Activated T-helper 2 cell treated with anti-CD3 and anti-CD28 coated beads, Interferon-gamma antibody, Interleukin-2, Interleukin-4, amounts not matched to agents 10 μg/mL and 5 μg/mL and 100 μg/mL, durations not matched to agents 14 hours and 24 hours and 36 hours (primary cell): ENCODE data around the gene CHD1. TPM values are rescaled to one million over a fixed set of nuclear protein-coding genes. Genes with fewer than 3 reads are reported as not detected.
A peak's percentile ranks its signal among the peaks of the same experiment; 100 is the strongest.

Experiments used
- DNase-seq: peaks from one replicate; pipeline ENCODE4 v3.0.0; 2021; ENCODE audit warnings: low spot score
- H3K27ac Mint-ChIP-seq: one replicate; pipeline ENCODE4 v1.8.0; 2021; ENCODE audit warnings: mixed read lengths
- H3K27me3 Mint-ChIP-seq: one replicate; pipeline ENCODE4 v1.8.0; 2021; ENCODE audit warnings: low read depth, mixed read lengths
- H3K36me3 Mint-ChIP-seq: one replicate; pipeline ENCODE4 v1.8.0; 2021; ENCODE audit warnings: low read depth, mixed read lengths
- H3K4me1 Mint-ChIP-seq: one replicate; pipeline ENCODE4 v1.8.0; 2021; ENCODE audit warnings: low read depth, mixed read lengths
- H3K4me3 Mint-ChIP-seq: one replicate; pipeline ENCODE4 v1.8.0; 2021; ENCODE audit warnings: low read depth, mild to moderate bottlenecking, moderate library complexity, mixed read lengths
- H3K9me3 Mint-ChIP-seq: one replicate; pipeline ENCODE4 v1.8.0; 2021; ENCODE audit warnings: mixed read lengths
- intact Hi-C: fragments of 100-400 bp; cut with micrococcal nuclease; formaldehyde crosslinking; loops from one replicate; pipeline ENCODE4 v1.15.1; 2023
- total RNA-seq: library from RNA; stranded (reverse); gene quantifications from 2 replicates; pipeline ENCODE4 v1.2.3, GENCODE V29; 2022

Gene CHD1
- total RNA-seq, 1 donor from 2014 or later, result 72.1 TPM

DNA sequence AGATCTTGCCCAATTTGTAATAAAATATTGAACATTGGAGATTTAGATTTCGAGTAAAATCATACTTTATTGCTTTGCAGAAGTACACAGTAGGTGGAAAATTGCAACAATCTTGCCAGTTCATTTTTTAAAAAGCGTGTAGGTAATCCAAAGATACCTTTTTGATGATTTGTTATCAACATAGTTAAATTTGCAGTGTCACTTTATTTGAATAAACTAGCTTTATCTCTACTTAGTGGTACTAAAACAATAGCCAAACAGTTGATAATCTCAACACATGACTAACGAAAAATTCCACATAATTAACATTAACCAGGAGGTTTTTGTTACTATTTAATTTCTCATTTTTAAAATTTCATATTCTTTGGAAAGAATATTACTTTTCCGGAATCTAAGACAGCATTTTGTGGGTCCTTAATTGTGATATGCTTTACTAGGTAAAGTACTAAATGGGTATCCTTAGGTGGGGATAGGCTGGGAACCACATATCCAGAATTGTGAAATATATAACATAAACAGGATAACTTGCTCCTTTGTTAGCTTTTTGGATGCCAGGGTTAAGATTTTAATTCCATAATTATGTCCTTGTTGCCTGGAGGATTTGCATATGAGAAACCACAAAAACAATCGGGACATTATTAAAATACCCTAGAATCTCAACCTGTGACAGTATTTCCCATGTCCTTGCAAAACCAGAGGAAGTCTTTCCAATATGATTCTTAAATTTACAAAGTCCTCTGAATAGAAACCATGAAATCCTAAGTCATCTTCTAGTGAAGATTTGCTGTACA is 2.4 kb upstream of the CHD1 start:
- Mint-ChIP-seq H3K9me3 (no peaks in the 10 kb centered on the region), H3K4me1 (peaks cover 39% of the 10 kb centered on the region), H3K4me3 (peak overlapping the region; percentile 90), H3K27ac (peak overlapping the region; percentile 26), H3K36me3 (peaks cover 43% of the 10 kb centered on the region), H3K27me3 (no peaks in the 10 kb centered on the region)
- DNase-seq, result no peak
- intact Hi-C loops, result no loop called here

DNA sequence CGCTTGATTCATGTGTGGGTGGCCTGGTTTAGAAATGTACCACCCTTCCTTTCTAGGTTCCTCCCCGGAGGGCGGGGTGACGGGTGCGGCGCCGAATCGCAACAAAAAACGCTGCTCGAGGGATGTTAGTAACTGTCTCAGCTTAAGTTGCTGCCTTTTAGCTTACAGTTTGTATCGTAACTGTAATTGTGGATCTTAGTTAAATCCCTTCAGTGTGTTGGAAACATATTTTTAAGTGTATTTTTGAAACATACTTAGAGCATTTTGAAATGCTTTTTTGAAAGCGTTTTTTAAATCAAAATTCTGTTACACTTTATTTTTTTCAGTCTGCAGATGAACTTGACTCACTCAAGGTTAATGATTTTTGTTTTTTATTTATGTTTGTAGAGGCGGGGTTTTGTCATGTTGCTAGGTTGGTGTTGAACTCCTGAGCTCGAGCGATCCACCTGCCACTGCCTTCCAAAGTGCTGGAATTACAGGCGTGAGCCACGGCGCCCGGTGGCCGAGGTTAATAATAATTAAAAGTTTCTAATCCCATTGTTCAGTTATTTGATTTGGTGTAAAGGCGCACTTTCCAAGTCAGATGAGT is 997 bp upstream of the CHD1 start:
- H3K4me1 Mint-ChIP-seq, result peaks cover 44% of the 10 kb centered on the region
- intact Hi-C loops, result loop anchor here (1.0 to 10.0 kb wide), 4 partner anchors 97 to 1995 kb away; partner anchors contain the start of genes LNPEP and RGMB
- H3K27ac Mint-ChIP-seq, result peak overlapping the region; percentile 99
- peaks cover 56% of the 10 kb centered on the region for H3K36me3 Mint-ChIP-seq
- no peak for DNase-seq
- H3K4me3 Mint-ChIP-seq, result peak overlapping the region; percentile 90
- no peaks in the 10 kb centered on the region for H3K27me3 Mint-ChIP-seq
- H3K9me3 Mint-ChIP-seq, result no peaks in the 10 kb centered on the region

DNA sequence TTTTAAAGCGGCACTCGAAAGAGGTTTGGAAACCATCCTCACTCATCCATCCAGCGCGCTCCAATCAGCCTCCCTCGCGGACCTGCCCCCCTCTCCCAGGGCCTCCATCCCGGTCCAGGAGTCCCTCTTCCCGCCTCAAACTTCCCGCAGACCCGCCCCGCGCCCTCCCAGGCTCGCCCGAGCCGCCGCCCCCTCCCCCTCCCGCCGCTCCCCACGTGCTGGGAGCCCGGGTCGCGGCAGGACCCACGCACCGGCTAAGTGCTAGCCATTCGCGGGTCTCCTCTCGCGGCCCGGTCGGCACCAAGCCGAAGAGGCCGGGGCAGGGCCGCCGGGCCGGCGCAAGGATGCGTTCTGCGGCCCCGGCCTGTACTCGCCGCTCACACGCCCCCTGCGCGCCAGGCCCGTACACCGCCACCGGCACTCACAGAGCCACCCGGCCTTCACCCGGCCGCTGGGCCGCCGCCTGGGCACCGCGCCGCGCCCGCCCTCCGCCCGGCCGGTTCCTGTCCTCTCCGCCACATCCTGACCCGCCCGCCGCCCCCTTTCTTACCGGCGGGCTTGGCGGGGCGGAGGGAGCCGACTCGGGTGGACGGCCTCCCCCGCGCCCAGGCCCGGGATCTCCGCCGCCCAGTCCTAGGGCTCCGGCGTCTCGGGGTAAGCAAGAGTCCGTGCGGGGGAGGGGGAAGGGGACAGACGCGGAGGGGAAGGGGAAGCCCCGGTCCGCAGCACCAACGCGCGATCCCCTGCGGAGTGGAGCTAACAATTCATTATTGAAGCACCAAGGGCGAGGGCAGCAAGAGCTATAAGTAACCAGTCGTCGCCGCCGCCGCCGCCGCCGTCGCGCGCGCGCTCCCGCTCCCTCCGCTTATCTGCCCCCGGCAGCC is 576 bp downstream of the CHD1 start:
- DNase-seq, result peak; percentile 26
- H3K4me3 Mint-ChIP-seq, result peak overlapping the region; percentile 98
- intact Hi-C loops, result loop anchor here (1.0 to 10.0 kb wide), 5 partner anchors 22 to 1993 kb away; partner anchors contain the start of genes LNPEP and RGMB
- H3K36me3 Mint-ChIP-seq, result peaks cover 60% of the 10 kb centered on the region
- H3K4me1 Mint-ChIP-seq, result peaks cover 36% of the 10 kb centered on the region
- no peaks in the 10 kb centered on the region for H3K27me3 Mint-ChIP-seq
- H3K9me3 Mint-ChIP-seq, result no peaks in the 10 kb centered on the region
- peak overlapping the region; percentile 99 for H3K27ac Mint-ChIP-seq

DNA sequence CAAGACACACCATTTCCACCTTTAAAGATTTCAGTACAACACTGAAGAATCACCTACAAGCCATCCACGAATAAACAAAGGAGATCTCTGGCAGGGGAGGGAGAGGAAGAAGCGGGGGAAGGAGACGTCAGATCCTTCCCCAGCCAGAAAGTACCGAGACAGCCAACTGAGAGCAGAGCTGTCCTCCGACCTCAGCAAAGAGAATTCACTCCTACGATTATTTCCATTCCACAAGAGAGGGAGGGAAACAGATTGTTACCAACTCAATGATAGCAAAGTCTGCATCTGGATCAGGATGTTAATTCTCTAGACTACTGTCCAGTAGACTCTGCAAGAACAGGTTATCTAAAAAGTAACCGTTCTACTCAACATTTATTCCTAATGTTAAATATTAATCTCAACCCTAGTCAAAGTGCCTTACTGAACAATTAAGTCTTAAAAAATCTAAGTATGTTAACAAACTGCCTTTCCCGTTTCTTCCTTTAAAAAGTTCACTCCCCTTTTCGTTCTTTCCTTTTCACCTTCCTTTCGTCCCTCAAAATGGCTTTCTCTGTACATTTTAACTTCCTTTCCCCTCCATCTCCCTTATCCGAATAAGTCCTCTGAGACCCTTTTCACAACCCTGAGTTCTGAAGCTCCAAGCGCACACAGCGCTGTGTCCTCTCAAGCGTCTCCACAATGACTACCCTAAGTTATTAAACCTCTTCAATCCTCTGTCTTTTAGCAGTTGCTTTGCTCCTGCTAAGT is 1.4 kb downstream of the CHD1 start:
- Mint-ChIP-seq H3K4me1 (peaks cover 33% of the 10 kb centered on the region), H3K36me3 (peaks cover 61% of the 10 kb centered on the region), H3K9me3 (no peaks in the 10 kb centered on the region), H3K27ac (peak overlapping the region; percentile 97), H3K4me3 (peak overlapping the region; percentile 98), H3K27me3 (no peaks in the 10 kb centered on the region)
- peak; percentile 44 for DNase-seq
- intact Hi-C loops, result loop anchor here (1.0 to 10.0 kb wide), 3 partner anchors 21 to 1993 kb away; partner anchors contain the start of gene LNPEP

DNA sequence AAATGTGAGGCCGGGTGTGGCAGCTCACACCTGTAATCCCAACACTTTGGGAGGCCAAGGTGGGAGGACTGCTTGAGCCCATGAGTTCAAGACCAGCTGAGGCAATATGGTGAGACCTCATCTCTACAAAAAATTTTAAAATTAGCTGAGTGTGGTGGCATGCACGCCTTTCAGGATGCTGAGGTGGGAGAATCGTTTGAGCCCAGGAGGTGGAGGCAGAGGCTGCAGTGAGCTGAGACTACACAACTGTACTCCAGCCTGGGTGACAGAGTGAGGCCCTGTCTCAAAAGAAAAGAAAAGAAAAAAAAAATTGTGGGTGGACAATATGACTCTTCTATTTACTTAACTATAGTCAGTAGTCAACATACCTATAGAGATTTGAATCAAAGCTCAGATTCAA is 4.8 kb downstream of the CHD1 start:
- Mint-ChIP-seq H3K27ac (peak overlapping the region; percentile 22), H3K4me1 (peaks cover 38% of the 10 kb centered on the region)
- intact Hi-C loops, result loop anchor here (10.0 kb wide), 1 partner anchor 1989 kb away; the partner anchor contains the start of gene LNPEP

DNA sequence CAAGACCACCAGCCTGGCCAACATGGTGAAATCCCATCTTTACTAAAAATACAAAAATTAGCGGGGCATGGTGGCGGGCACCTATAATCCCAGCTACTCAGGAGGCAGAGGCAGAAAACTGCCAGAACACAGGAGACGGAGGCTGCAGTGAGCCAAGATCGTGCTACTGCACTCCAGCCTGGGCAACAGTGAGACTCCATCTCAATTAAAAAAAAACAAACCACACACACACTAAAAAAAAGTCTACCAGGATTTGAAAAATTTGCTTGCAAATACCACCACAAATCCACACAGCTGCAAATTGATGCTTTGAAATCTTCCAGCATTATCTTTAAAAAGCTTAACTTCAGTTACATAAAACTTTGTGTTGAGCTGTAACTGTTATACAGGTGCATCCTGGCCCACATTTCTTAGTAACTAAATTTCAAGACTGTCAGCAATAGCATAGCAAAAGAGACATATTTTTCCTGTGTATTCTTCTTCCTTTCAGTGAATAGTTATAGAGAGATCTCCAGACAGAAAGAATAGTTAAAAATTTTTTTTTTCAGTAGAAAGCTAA is 6.8 kb downstream of the CHD1 start:
- no peaks in the 10 kb centered on the region for H3K27me3 Mint-ChIP-seq
- peaks cover 82% of the 10 kb centered on the region for H3K36me3 Mint-ChIP-seq
- no peak for DNase-seq
- H3K9me3 Mint-ChIP-seq, result no peaks in the 10 kb centered on the region
- peak overlapping the region; percentile 21 for H3K4me3 Mint-ChIP-seq
- peak overlapping the region; percentile 58 for H3K27ac Mint-ChIP-seq
- peaks cover 51% of the 10 kb centered on the region for H3K4me1 Mint-ChIP-seq
- intact Hi-C loops, result loop anchor here (10.0 kb wide), 1 partner anchor 1987 kb away; the partner anchor contains the start of gene LNPEP

More for the DNA sequence above, 4.8 kb downstream of the CHD1 start:
- Mint-ChIP-seq H3K9me3 (no peaks in the 10 kb centered on the region), H3K4me3 (peak overlapping the region; percentile 17), H3K36me3 (peaks cover 73% of the 10 kb centered on the region), H3K27me3 (no peaks in the 10 kb centered on the region)
- no peak for DNase-seq

DNA sequence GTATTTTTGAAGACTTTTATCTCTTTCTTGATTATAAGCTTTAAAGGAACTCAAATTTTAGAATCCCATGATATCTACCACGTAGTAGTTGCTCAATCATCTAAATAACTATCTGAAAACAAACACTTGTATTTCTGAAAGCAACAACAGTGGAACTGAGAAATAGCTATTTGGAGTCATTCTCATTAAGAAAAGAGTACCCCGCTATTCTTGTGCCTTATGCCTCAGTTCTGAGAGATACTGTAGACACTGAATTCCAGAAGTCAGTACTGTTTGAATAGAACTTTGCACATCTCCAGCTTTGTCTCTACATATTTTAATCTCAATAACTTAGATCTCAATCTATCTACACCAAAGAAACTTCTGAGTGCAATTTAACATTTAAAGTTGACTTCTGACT is 11.4 kb downstream of the CHD1 start:
- peak overlapping the region; percentile 8 for H3K27ac Mint-ChIP-seq
- H3K4me1 Mint-ChIP-seq, result peaks cover 56% of the 10 kb centered on the region
- no peaks in the 10 kb centered on the region for H3K9me3 Mint-ChIP-seq
- no peak overlapping the region for H3K4me3 Mint-ChIP-seq
- DNase-seq, result no peak
- intact Hi-C loops, result no loop called here
- peaks cover 77% of the 10 kb centered on the region for H3K36me3 Mint-ChIP-seq
- H3K27me3 Mint-ChIP-seq, result no peaks in the 10 kb centered on the region

DNA sequence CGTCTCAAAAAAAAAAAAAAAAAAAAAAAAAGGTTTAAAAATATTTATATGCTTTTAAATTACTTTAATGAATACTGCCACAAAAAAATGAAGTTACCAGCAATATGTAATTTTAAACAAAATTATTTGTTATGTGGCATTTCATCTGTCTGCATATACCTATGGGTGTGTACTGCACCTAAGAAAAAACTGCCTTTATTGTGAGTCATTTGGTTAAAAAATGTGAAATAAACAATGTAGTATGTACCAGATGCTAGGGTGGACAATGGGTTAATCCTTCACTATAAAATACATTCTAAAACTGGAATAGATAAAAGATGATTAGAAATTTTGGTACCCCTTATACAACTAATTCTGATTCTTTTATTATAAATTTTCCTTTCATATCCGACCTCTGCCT is 12.3 kb downstream of the CHD1 start:
- H3K27me3 Mint-ChIP-seq, result no peaks in the 10 kb centered on the region

DNA sequence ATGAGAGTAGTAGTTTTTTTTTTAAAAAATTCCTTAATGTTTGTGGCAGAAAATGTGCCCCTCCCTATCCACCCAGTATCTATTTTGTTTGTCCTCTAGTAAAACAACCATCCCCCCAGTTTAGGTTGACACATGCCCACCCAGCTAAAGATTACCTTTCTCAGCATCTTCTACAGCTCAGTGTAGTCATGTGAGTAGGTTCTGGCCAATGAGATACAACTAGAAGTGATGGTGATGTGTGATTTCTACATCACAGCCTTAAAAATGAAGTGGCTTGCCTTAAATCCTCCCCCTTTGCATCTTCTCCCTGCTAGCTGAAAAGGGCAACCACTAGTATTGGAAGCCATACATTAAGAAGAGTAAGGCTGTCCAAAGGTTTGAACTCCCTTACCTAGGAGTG is 14.9 kb downstream of the CHD1 start:
- Mint-ChIP-seq H3K36me3 (peaks cover 71% of the 10 kb centered on the region), H3K27ac (no peak overlapping the region), H3K4me1 (peaks cover 53% of the 10 kb centered on the region), H3K9me3 (no peaks in the 10 kb centered on the region), H3K4me3 (no peak overlapping the region), H3K27me3 (no peaks in the 10 kb centered on the region)
- no peak for DNase-seq
- intact Hi-C loops, result no loop called here

More for the DNA sequence above, 12.3 kb downstream of the CHD1 start:
- no peak overlapping the region for H3K27ac Mint-ChIP-seq
- peaks cover 75% of the 10 kb centered on the region for H3K36me3 Mint-ChIP-seq
- no peak for DNase-seq
- H3K9me3 Mint-ChIP-seq, result no peaks in the 10 kb centered on the region
- no peak overlapping the region for H3K4me3 Mint-ChIP-seq
- intact Hi-C loops, result no loop called here
- H3K4me1 Mint-ChIP-seq, result peaks cover 49% of the 10 kb centered on the region

DNA sequence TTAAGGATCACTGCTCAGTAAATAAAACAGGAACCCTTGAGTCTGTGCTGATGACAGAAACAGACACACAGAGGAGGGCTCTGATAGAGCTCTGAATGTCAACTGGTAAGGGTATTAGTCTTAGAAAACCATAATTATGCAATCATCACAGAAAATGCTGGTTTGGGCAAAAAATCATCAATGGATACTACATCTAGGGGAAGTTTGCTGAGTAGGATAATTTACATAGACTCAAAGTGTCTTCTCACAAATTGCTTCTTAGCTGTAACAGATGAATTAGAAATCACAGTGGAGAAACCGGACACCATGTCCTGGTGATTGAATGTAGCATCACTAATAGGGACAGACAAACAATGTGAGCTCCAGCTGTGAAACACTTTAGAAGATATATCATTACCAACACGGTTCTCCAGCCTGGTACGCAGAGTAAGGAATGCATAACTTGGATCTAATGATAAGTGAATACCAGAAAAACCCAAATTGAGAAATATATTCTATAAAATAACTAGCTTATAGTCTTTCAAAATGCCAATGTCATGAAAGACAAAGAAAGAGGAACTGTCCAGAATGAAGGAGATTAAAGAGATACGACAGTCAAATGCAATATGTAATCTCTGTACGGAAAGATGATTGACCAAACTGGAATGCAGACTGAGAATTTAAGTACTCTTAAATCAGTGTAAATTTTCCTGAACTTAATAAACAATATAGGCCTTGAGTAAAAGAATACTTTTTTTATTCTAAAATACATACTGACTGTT is 17.3 kb downstream of the CHD1 start:
- Mint-ChIP-seq H3K27ac (no peak overlapping the region), H3K27me3 (no peaks in the 10 kb centered on the region), H3K4me1 (peaks cover 47% of the 10 kb centered on the region), H3K36me3 (peaks cover 49% of the 10 kb centered on the region), H3K9me3 (no peaks in the 10 kb centered on the region), H3K4me3 (no peak overlapping the region)
- intact Hi-C loops, result no loop called here
- no peak for DNase-seq

DNA sequence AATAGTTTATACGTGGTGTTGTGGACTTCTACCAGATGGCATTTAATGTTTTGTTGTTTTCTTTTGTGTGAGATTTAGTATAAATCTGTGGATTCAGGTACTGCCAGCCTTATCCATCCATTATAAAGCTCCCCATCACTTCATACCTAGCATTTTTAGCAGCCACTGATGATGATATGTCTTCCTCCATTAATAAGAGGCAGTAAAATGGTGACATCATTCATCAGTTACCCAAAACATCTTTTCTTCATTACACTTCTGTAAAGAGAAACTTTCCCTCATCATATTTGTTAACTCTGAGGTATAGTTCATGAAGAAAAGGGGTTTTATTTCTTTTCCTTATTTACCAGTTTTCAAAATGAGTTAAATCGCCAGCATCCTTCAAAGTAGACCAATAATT is 19.4 kb downstream of the CHD1 start:
- Mint-ChIP-seq H3K27ac (no peak overlapping the region), H3K9me3 (no peaks in the 10 kb centered on the region), H3K27me3 (no peaks in the 10 kb centered on the region), H3K36me3 (peaks cover 40% of the 10 kb centered on the region), H3K4me3 (no peak overlapping the region), H3K4me1 (peaks cover 51% of the 10 kb centered on the region)
- intact Hi-C loops, result no loop called here
- no peak for DNase-seq
